K562 treated with DMSO at 1 percent for 12 hours (cell line): ENCODE data around the gene TLCD5. TPM values are rescaled to one million over a fixed set of nuclear protein-coding genes. Genes with fewer than 3 reads are reported as not detected.

Experiments used
- total RNA-seq: library from RNA; unstranded; fragments of 300-600 nt; gene quantifications from 2 replicates; pipeline ENCODE4 v1.2.3, GENCODE V29; 2022; ENCODE audit not compliant: insufficient read depth

Gene TLCD5
- 0.77 and 1.1 TPM in 2 replicates for total RNA-seq

GRCh38 chr11:120324932-120325810, at the start of gene TLCD5:
Gene TLCD5 (plus strand): TSS chr11:120325299. CDS start chr11:120327442, 2,143 bp downstream.

GRCh38 chr11:120335908-120336640, 11.0 kb downstream of the TLCD5 start, which contains the start of gene ARHGEF12:
Gene ARHGEF12 (plus strand): TSS chr11:120336413. CDS start chr11:120337244, 831 bp downstream.

Other genes starting within 250 kb of the TLCD5 start
- not detected in 2 replicates for gene TRIM29, start 187.2 kb upstream of the TLCD5 start, total RNA-seq
- gene OAF, start 114.3 kb upstream of the TLCD5 start, total RNA-seq, result 6.0 and 8.8 TPM in 2 replicates
- gene POU2F3, start 85.2 kb upstream of the TLCD5 start, total RNA-seq, result not detected in 2 replicates
- gene ARHGEF12, start 11.1 kb downstream of the TLCD5 start, total RNA-seq, result 7.9 and 53.4 TPM in 2 replicates
- gene GRIK4, start 186.4 kb downstream of the TLCD5 start, total RNA-seq, result not detected in 2 replicates